Spinal cord (tissue), 10 donors: ENCODE data around the gene FPGS. TPM values are rescaled to one million over a fixed set of nuclear protein-coding genes. Genes with fewer than 3 reads are reported as not detected.

Experiments
- DNase-seq, 6 donors: peaks; one replicate each; pipeline versions ENCODE4 v3.0.0 to v3.0.0-alpha.2; 2013 to 2015; ENCODE audit warnings: low spot score in 6 of 6, low read depth in 4 of 6
- H3K27ac ChIP-seq: one replicate; pipeline ENCODE4 v1.5.1; 2013; ENCODE audit warnings: low read depth, low read length, control low read depth
- H3K27me3 ChIP-seq: one replicate; pipeline ENCODE4 v1.6.1; 2013; ENCODE audit warnings: low read length; ENCODE audit not compliant: control insufficient read depth, insufficient read depth
- H3K36me3 ChIP-seq: one replicate; pipeline ENCODE4 v1.6.1; 2013; ENCODE audit warnings: low read length; ENCODE audit not compliant: control insufficient read depth, insufficient read depth
- H3K4me1 ChIP-seq: one replicate; pipeline ENCODE4 v1.6.1; 2013; ENCODE audit warnings: low read length; ENCODE audit not compliant: control insufficient read depth, insufficient read depth
- H3K4me3 ChIP-seq: one replicate; pipeline ENCODE4 v1.5.1; 2013; ENCODE audit warnings: low read depth, low read length, control low read depth
- H3K9me3 ChIP-seq: one replicate; pipeline ENCODE4 v1.6.1; 2013; ENCODE audit warnings: low read length; ENCODE audit not compliant: control insufficient read depth, insufficient read depth
- WGBS: methylation state at CpG from one replicate; pipeline ENCODE4 v1.1.5; 2013; ENCODE audit warnings: missing lambda C conversion rate; ENCODE audit not compliant: insufficient coverage; 5-methylcytosine and 5-hydroxymethylcytosine counted together
- polyA plus RNA-seq, 2 donors: library from polyadenylated mRNA; unstranded; fragments of 120-200 nt; gene quantifications; one replicate each; pipeline ENCODE4 v1.2.1, GENCODE V29; 2013; ENCODE audit not compliant: insufficient read length in 2 of 2
- small RNA-seq: library from RNA; depleted of rRNA; stranded (forward); fragments of <200 nt; gene quantifications from one replicate; pipeline ENCODE3, GENCODE V24; 2014; ENCODE audit warnings: low replicate concordance
- total RNA-seq, 2 donors: library from RNA; depleted of rRNA in 1 of 2; stranded (reverse); fragments of 120-200 nt in 1 of 2; fragments of >200 nt in 1 of 2; gene quantifications; one replicate each; pipeline versions ENCODE4 v1.2.3 to v1.2.4, GENCODE V29; 2013 to 2014
- donor health status: healthy.

Gene FPGS
- total and polyA plus RNA-seq, 4 donors: 17.8 to 50.1 (median 37.9) TPM

DNA sequence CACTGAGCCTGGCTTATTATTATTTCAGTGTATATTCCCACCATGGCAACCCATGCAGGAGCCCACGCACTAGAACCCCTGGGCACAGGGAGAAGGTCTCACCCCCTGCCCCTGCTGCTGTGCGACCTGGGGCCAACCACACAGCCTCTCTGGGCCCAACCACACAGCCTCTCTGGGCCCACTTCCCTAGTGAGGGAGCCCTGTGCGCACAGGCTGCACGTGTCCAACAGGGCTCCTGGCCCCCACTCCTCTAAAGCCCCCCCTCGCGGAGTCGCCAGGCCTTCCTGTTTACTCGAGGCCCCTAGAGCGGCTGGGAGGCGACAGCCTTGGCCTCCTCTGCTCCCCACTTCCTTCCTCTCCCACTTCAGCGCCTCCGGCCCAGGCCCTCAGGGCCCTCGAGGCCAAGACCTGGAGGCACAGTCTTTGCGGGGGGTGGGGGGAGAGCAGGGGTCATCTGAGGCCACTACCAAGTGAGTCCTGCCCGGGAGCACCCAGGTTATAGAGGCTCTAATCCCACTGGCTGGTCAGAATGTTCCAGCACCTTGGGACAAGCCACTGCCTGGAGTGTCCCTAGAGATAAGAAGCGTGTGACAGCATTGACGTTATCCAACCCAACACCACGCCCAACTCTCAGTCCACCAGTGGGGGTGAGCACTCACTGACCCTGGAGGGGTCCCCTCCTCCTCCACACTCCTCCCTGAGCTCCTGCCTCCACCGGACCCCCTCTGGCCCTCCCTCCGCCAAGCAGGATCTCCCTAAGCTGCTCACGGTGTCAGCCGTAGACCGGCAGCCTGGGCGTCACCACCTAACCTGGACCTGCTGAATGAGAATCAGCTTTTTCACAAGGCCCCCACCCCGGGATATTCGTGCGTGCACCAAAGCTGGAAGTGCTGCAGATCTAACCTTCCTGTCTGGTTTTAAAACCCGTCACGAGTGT is 59.7 kb downstream of the FPGS start:
- H3K9me3 ChIP-seq: no peaks in the 10 kb centered on the region
- peaks cover 35% of the 10 kb centered on the region for H3K4me1 ChIP-seq
- peak overlapping the region; percentile 15 for H3K27ac ChIP-seq
- H3K4me3 ChIP-seq: no peak overlapping the region
- no peaks in the 10 kb centered on the region for H3K27me3 ChIP-seq
- H3K36me3 ChIP-seq: peaks cover 21% of the 10 kb centered on the region
- WGBS: 64% methylated on average over 22 of the region's 29 CpGs
- DNase-seq: no peak

- Histone ChIP-seq H3K27me3 (no peaks in the 10 kb centered on the region), H3K9me3 (no peaks in the 10 kb centered on the region), H3K27ac (no peak overlapping the region), H3K4me1 (peaks cover 29% of the 10 kb centered on the region), H3K36me3 (peaks cover 29% of the 10 kb centered on the region), H3K4me3 (no peak overlapping the region)
- WGBS: 78% methylated on average over 9 of the region's 13 CpGs
- DNase-seq: peak in 1 of 6 donors; percentile 73
Observed at GRCh38 chr9:127863191-127863621, 60.5 kb downstream of the FPGS start.

Small RNA genes lying within 50 kb of the gene (small RNA-seq; reads per million reads assigned to genes)
- gene RF00019 (not detected), gene RNA5SP296 (not detected)

Other genes with a start within 250 kb of the FPGS start
- 100 to 1,000 TPM in 1 of 2 donors, 10 to 100 TPM in 1; 45.0 to 113 TPM for gene STXBP1, start 190.6 kb upstream of the FPGS start, total RNA-seq
- gene STXBP1, start 190.6 kb upstream of the FPGS start, polyA plus RNA-seq: 100 to 1,000 TPM; 267 to 301 TPM
- gene CFAP157, start 95.9 kb upstream of the FPGS start, total RNA-seq: 10 to 100 TPM in 1 of 2 donors, 1 to 10 TPM in 1; 1.1 to 22.6 TPM
- gene CFAP157, start 95.9 kb upstream of the FPGS start, polyA plus RNA-seq: 10 to 100 TPM; 27.6 to 28.0 TPM
- gene PTRH1, start 87.2 kb upstream of the FPGS start, total RNA-seq: 10 to 100 TPM; 11.7 to 19.0 TPM
- 10 to 100 TPM; 14.8 to 17.1 TPM for gene PTRH1, start 87.2 kb upstream of the FPGS start, polyA plus RNA-seq
- gene TTC16, start 86.8 kb upstream of the FPGS start, total RNA-seq: under 1 TPM in 1 of 2 donors, not detected in 1; 0.61 TPM
- under 1 TPM; 0.38 to 0.63 TPM for gene TTC16, start 86.8 kb upstream of the FPGS start, polyA plus RNA-seq
- 1 to 10 TPM; 6.2 to 7.7 TPM for gene TOR2A, start 67.6 kb upstream of the FPGS start, total RNA-seq
- gene TOR2A, start 67.6 kb upstream of the FPGS start, polyA plus RNA-seq: 10 to 100 TPM; 21.8 to 23.5 TPM
- 10 to 100 TPM in 1 of 2 donors, 1 to 10 TPM in 1; 9.4 to 11.6 TPM for gene SH2D3C, start 24.2 kb upstream of the FPGS start, total RNA-seq
- 10 to 100 TPM; 23.8 to 29.4 TPM for gene SH2D3C, start 24.2 kb upstream of the FPGS start, polyA plus RNA-seq
- 10 to 100 TPM; 39.8 to 59.7 TPM for gene CDK9, start 16.8 kb upstream of the FPGS start, total RNA-seq
- 100 to 1,000 TPM; 119 to 148 TPM for gene CDK9, start 16.8 kb upstream of the FPGS start, polyA plus RNA-seq
- gene ENG, start 51.8 kb downstream of the FPGS start, total RNA-seq: 10 to 100 TPM in 1 of 2 donors, 1 to 10 TPM in 1; 6.3 to 14.5 TPM
- 10 to 100 TPM; 44.6 to 46.9 TPM for gene ENG, start 51.8 kb downstream of the FPGS start, polyA plus RNA-seq
- gene AK1, start 74.8 kb downstream of the FPGS start, total RNA-seq: 100 to 1,000 TPM in 1 of 2 donors, 10 to 100 TPM in 1; 48.0 to 240 TPM
- gene AK1, start 74.8 kb downstream of the FPGS start, polyA plus RNA-seq: 100 to 1,000 TPM; 270 to 297 TPM
- 10 to 100 TPM; 24.6 to 58.8 TPM for gene ST6GALNAC6, start 96.7 kb downstream of the FPGS start, total RNA-seq
- 10 to 100 TPM; 68.1 to 68.9 TPM for gene ST6GALNAC6, start 96.7 kb downstream of the FPGS start, polyA plus RNA-seq
- gene ST6GALNAC4, start 114.2 kb downstream of the FPGS start, total RNA-seq: 10 to 100 TPM in 1 of 2 donors, 1 to 10 TPM in 1; 8.0 to 19.7 TPM
- gene ST6GALNAC4, start 114.2 kb downstream of the FPGS start, polyA plus RNA-seq: 10 to 100 TPM; 19.4 to 20.2 TPM
- 1 to 10 TPM; 2.7 to 7.3 TPM for gene PIP5KL1, start 127.9 kb downstream of the FPGS start, total RNA-seq
- gene PIP5KL1, start 127.9 kb downstream of the FPGS start, polyA plus RNA-seq: 10 to 100 TPM; 16.4 to 19.1 TPM
- 10 to 100 TPM; 13.9 to 35.3 TPM for gene DPM2, start 135.0 kb downstream of the FPGS start, total RNA-seq
- 10 to 100 TPM; 59.2 to 64.0 TPM for gene DPM2, start 135.0 kb downstream of the FPGS start, polyA plus RNA-seq
- 10 to 100 TPM; 15.2 to 27.7 TPM for gene EEIG1, start 178.1 kb downstream of the FPGS start, total RNA-seq
- 10 to 100 TPM; 71.2 to 96.3 TPM for gene EEIG1, start 178.1 kb downstream of the FPGS start, polyA plus RNA-seq